Activated T-cell treated with anti-CD3 and anti-CD28 coated beads, Interleukin-2, amount 50 U/mL, for 1 hour (primary cell): ENCODE data around the gene WSB2.

Source experiments
- DNase-seq: peaks from one replicate; pipeline ENCODE4 v3.0.0-alpha.2; 2020

Gene WSB2

GRCh38 chr12:117985182-117985581, 75.8 kb downstream of the WSB2 start:
- no peak for DNase-seq
